ENCODE measurements around the gene RPS8. TPM values are rescaled to one million over a fixed set of nuclear protein-coding genes. Genes with fewer than 3 reads are reported as not detected.

RPS8 gene
- total RNA-seq, 1 donor from 2014 or later: 988 TPM

DNA sequence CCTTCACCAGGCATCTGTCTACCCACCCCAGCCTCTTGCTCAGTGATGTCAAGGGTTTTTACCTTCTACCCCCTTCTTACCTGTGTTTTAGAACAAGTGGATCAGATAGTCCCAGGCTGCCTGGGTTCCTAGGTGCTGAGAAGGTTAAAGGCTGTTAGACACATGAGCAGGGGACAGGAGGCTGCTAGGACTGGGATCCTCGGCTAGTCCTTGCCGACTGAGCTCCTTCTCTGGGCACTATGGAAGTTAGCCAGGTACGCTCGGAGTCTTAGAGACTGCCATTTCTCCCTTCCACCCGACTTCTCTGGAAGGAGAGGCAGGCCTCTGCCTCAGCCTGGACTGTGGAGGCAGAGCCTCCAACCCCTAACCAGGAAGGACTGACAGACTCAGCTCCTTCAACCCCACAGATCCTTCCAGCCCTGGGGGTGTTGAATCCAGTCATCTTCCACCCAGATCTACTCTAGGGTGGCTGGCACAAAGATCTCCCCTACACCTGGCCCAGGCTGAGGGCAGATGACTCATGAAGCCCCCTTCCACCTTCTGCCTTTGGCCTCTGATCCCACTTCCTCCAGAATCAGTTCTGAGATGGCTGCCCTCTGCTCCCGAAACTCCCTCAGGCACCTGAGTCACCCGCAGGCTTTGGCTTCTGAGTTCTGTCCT, 31.5 kb downstream of the RPS8 start, which contains the start of gene DYNLT4:
DYNLT4 (minus strand) TSS at position 648 of the 660 bp plus-strand sequence. CDS start 683 bp downstream, outside the sequence.
- H3K27ac Mint-ChIP-seq (ENCODE audit: unreplicated experiment): peak within 1 kb of the TSS; percentile 87
- peaks cover 11% of the 10 kb centered on the region for H3K9me3 Mint-ChIP-seq (ENCODE audit: unreplicated experiment)
- peaks cover 5% of the 10 kb centered on the region for H3K36me3 Mint-ChIP-seq (ENCODE audit: unreplicated experiment)
- H3K4me3 Mint-ChIP-seq (ENCODE audit: unreplicated experiment): peak within 1 kb of the TSS; percentile 71
- peaks cover 34% of the 10 kb centered on the region for H3K4me1 Mint-ChIP-seq (ENCODE audit: low read depth, unreplicated experiment)
- H3K27me3 Mint-ChIP-seq (ENCODE audit: unreplicated experiment): peaks cover 19% of the 10 kb centered on the region
- no peak for DNase-seq
- TF ChIP-seq, protein P1, sequence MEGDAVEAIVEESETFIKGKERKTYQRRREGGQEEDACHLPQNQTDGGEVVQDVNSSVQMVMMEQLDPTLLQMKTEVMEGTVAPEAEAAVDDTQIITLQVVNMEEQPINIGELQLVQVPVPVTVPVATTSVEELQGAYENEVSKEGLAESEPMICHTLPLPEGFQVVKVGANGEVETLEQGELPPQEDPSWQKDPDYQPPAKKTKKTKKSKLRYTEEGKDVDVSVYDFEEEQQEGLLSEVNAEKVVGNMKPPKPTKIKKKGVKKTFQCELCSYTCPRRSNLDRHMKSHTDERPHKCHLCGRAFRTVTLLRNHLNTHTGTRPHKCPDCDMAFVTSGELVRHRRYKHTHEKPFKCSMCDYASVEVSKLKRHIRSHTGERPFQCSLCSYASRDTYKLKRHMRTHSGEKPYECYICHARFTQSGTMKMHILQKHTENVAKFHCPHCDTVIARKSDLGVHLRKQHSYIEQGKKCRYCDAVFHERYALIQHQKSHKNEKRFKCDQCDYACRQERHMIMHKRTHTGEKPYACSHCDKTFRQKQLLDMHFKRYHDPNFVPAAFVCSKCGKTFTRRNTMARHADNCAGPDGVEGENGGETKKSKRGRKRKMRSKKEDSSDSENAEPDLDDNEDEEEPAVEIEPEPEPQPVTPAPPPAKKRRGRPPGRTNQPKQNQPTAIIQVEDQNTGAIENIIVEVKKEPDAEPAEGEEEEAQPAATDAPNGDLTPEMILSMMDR (IDR thresholded peaks at IDR 0.05; ENCODE audit: partially characterized antibody, unreplicated experiment): no peak

DNA sequence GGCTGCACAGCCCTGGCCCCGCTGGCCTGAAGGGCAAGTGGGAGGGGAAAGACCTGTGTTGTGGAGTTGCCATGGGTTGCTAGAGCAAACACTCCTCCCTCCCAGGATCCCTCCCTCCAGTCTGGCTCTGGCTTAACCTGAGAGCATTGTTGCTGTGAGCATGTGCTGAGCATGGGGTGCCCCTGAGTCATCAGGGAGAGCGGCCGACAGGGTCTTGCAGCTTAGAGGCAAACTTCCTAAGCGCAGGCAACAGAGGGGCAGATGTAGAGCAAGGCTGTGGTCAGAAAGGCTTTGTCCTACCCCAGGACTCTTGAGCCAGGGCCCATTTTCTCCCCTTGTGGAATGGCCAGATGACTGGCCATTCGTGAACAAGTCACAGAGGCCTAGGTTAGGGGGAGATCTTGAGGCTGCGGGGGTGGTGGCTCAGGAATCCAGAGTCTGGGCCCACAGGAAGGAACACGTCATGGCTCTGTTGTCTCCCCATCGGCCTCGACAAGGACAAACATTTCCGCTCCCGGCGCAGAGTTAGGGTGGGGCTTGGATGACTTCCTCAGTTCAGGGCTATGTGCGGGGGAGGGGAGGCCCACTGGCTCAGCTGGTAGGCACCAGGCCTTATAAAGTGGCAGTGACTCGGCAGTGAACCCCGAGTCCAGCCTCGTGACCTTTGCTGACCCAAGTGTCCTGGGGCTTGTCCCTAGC, 32.2 kb downstream of the RPS8 start:
- TF ChIP-seq, protein P1 (IDR thresholded peaks at IDR 0.05; ENCODE audit: partially characterized antibody, unreplicated experiment): no peak
- Mint-ChIP-seq H3K36me3 (ENCODE audit: unreplicated experiment) (no peaks in the 10 kb centered on the region), H3K27ac (ENCODE audit: unreplicated experiment) (peak overlapping the region; percentile 87), H3K4me1 (ENCODE audit: low read depth, unreplicated experiment) (peaks cover 31% of the 10 kb centered on the region), H3K4me3 (ENCODE audit: unreplicated experiment) (peak overlapping the region; percentile 63), H3K9me3 (ENCODE audit: unreplicated experiment) (peaks cover 5% of the 10 kb centered on the region), H3K27me3 (ENCODE audit: unreplicated experiment) (peaks cover 18% of the 10 kb centered on the region)
- peak; percentile 61 for DNase-seq

DNA sequence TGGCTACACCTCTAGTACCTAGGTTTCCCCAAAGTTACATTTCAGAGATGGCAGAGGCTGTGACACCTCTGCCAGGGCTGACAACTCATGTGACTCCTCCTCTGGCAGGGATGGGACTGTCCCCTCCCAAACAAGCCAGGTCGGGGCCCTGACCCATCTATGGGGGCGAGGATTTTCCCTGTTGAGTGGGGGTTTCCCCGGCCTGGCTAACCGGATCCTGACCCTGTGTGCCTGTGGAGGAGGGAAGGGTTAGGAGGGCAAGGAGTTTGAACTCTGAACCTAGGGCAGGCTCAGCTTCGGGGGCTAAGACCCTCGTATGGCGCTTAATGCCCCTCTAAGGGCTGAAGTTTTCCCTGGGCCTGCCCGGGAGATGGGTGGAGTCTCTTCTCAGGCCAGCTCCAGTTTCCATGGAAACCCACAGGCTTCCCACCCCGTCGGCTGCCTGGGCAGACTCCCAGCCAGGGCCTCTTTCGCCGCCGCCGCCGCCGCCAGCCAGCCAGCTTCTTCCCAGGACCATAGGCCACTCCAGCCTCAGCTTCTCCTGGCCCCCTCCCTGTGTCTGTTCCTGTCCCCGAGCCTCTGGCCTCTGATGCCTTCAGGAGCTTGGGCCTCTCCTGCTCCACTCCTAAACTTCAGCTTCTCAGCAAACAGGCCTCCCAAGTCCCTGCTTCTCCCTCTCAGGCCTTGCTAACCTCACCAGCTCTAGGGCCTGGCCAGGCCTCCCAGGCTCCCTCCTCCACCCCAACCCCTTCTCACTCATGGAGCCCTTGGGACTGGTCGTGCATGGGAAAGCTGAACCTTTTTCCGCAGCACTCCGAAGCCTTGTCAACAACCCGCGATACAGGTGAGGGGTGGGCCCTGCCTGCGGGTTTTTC, 33.0 kb downstream of the RPS8 start, which contains the start of gene BTBD19:
BTBD19 (plus strand) TSS at position 461 of the 875 bp plus-strand sequence; CDS start at position 759, 298 bp downstream.
- Mint-ChIP-seq H3K27me3 (ENCODE audit: unreplicated experiment) (peaks cover 18% of the 10 kb centered on the region), H3K27ac (ENCODE audit: unreplicated experiment) (peak within 1 kb of the TSS; percentile 87), H3K36me3 (ENCODE audit: unreplicated experiment) (no peaks in the 10 kb centered on the region), H3K9me3 (ENCODE audit: unreplicated experiment) (peaks cover 5% of the 10 kb centered on the region), H3K4me1 (ENCODE audit: low read depth, unreplicated experiment) (peaks cover 24% of the 10 kb centered on the region), H3K4me3 (ENCODE audit: unreplicated experiment) (peak within 1 kb of the TSS; percentile 71)
- DNase-seq: peak; percentile 81
- TF ChIP-seq, protein P1 (IDR thresholded peaks at IDR 0.05; ENCODE audit: partially characterized antibody, unreplicated experiment): no peak

DNA sequence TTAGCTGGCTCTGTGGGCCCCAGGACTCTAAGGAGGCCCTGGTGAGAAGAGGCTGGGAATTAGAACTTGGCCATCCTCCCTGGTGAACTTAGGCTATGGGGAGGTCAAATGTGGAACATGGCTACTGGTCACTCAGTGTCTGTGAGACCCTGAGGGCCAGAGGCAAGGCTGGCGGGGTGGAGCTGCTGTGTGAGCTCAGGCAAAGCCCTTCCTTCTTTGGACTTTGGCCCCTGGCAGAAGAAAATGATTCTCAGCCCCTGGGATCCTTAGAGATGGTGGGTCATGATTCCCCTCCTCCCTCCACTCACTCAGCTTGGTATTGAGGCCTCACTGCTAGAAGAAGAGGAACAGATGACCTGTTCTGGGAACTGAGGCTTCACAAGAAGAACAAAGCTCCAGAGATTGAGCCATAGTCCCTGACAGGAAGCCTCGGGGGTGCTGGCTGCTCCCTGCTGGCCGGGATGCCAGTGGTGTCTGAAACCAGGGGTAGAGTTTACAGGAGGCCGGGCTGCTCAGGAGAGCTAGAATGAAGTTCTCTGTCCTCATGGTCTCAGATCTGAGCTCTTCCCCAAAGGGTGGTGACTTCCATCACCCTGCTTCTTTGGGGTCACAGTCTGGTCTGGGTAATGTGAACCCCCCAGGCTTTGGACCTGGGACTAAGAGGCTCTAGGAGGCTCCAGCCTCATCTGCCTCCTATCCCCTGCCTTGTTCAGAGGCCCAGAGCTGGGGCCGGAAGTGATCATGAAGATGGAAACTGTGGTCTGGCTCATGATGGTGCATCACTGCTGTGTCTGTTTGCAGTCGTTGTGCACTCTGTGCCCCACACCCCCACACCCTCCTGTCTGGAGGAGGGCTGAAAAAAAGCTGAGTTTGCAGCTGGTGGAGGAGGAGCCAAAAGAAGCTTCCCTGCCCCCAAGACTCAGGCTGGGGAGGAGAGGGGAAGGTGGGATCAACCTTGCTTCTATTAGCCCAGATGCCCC, 33.9 kb downstream of the RPS8 start:
- DNase-seq: no peak
- Mint-ChIP-seq H3K36me3 (ENCODE audit: unreplicated experiment) (no peaks in the 10 kb centered on the region), H3K4me1 (ENCODE audit: low read depth, unreplicated experiment) (peaks cover 25% of the 10 kb centered on the region), H3K4me3 (ENCODE audit: unreplicated experiment) (no peak overlapping the region), H3K9me3 (ENCODE audit: unreplicated experiment) (peaks cover 9% of the 10 kb centered on the region), H3K27me3 (ENCODE audit: unreplicated experiment) (peaks cover 21% of the 10 kb centered on the region), H3K27ac (ENCODE audit: unreplicated experiment) (peak overlapping the region; percentile 62)
- TF ChIP-seq, protein P1 (IDR thresholded peaks at IDR 0.05; ENCODE audit: partially characterized antibody, unreplicated experiment): no peak

Data from glutamatergic neuron (in vitro differentiated cells).